Measurements from ENCODE around the gene RAD18.

RAD18 gene, protein sequence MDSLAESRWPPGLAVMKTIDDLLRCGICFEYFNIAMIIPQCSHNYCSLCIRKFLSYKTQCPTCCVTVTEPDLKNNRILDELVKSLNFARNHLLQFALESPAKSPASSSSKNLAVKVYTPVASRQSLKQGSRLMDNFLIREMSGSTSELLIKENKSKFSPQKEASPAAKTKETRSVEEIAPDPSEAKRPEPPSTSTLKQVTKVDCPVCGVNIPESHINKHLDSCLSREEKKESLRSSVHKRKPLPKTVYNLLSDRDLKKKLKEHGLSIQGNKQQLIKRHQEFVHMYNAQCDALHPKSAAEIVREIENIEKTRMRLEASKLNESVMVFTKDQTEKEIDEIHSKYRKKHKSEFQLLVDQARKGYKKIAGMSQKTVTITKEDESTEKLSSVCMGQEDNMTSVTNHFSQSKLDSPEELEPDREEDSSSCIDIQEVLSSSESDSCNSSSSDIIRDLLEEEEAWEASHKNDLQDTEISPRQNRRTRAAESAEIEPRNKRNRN

DNA sequence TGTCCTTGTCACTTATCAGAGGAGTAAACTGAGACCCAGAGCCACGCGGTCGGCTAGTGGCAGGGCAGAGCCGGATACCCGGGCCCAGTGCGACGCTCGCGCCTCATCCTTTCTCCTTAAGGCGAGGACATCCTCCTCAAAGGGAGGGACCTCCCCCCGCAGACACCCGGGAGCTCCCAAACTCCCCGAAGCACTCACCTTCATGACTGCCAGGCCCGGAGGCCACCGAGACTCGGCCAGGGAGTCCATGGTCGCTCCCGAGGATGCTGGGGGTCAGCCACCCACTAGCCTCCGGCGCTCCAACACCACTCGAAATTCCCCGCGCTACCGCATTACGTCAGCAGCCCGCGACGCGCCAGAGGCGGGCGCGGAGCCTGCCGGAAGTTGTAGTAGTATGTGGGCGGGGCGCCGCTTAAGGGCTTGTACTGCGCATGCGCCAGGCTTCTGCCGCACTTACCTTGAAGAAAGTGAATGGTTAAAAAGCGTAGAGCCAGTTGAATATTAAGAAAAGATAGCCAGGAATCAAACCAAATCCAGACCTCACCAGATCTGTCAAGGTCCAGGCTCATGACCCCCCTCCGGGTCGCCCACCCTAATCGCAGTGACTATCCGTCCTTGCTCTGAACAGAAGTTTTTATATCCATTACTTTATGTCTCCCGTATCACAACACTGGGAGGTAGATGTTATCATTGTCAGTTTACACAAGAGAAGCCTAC is at the start of gene RAD18:
TSS of gene RAD18 (minus strand) at position 336 of the 717 bp plus-strand sequence. CDS start at position 249, 87 bp downstream.
- Mint-ChIP-seq H3K4me1 (peaks cover 13% of the 10 kb centered on the region), H3K27ac (peak within 1 kb of the TSS; percentile 97), H3K27me3 (peaks cover 3% of the 10 kb centered on the region), H3K4me3 (peak within 1 kb of the TSS; percentile 90), H3K9me3 (no peaks in the 10 kb centered on the region), H3K36me3 (peaks cover 2% of the 10 kb centered on the region)
- DNase-seq (ENCODE audit: low spot score in 2 of 2) (peak; percentile 88 to 89), ATAC-seq (ENCODE audit: low read depth) (peak; percentile 98)

DNA sequence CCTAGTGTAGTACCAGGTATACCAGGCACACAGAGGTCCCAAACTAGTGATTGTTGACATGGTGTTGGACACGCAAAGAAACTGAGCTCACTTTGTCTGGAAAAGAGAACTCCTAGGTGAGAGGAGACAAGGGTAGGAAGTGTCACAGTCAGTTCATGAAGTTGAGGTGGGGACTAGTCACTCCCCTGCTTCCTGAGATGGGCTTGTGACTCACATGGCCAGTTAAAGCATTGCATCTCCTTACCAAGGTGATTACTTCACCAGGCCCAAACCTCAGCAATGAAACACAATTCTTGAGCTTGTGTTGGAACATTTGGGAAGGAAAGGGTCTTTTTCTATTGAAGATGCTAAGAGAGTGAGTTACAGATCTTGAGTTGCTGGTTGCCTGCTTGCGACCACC is 49.2 kb upstream of the RAD18 start:
- Mint-ChIP-seq H3K4me3 (no peak overlapping the region), H3K27me3 (peaks cover 11% of the 10 kb centered on the region), H3K27ac (no peak overlapping the region), H3K4me1 (no peaks in the 10 kb centered on the region), H3K9me3 (no peaks in the 10 kb centered on the region), H3K36me3 (peaks cover 7% of the 10 kb centered on the region)
- DNase-seq (ENCODE audit: low spot score in 2 of 2) (no peak), ATAC-seq (ENCODE audit: low read depth) (no peak)

DNA sequence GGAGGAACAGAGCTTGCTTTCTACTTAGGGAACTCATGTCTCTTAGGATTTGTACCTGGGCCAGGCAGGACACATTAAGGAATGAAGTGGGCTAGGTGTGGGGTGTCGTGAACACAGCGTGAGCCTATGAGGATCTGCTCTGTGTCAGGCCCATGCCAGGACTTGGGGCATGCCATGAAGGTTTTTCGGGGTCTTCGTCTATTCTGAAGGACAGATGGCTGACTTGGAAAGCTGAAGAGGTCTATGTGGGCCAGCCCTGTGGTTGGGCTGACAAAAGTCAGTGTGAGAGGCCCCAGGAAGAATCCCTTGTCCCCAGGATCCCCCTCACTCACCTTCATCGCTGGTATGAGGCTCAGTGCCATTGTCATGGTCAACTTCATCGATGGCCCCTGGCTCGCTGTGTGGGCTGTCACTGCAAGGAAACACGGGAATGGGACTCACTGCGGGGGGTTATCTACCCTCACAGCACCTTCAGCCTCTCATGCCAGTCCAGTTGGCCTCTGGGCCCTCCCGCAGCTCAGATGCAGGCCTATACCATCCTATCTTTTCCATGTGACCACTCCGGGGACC is 46.8 kb upstream of the RAD18 start:
- Mint-ChIP-seq H3K27ac (no peak overlapping the region), H3K36me3 (peaks cover 5% of the 10 kb centered on the region), H3K4me1 (no peaks in the 10 kb centered on the region), H3K9me3 (no peaks in the 10 kb centered on the region), H3K4me3 (no peak overlapping the region), H3K27me3 (peaks cover 7% of the 10 kb centered on the region)
- DNase-seq (ENCODE audit: low spot score in 2 of 2) (no peak), ATAC-seq (ENCODE audit: low read depth) (no peak)

DNA sequence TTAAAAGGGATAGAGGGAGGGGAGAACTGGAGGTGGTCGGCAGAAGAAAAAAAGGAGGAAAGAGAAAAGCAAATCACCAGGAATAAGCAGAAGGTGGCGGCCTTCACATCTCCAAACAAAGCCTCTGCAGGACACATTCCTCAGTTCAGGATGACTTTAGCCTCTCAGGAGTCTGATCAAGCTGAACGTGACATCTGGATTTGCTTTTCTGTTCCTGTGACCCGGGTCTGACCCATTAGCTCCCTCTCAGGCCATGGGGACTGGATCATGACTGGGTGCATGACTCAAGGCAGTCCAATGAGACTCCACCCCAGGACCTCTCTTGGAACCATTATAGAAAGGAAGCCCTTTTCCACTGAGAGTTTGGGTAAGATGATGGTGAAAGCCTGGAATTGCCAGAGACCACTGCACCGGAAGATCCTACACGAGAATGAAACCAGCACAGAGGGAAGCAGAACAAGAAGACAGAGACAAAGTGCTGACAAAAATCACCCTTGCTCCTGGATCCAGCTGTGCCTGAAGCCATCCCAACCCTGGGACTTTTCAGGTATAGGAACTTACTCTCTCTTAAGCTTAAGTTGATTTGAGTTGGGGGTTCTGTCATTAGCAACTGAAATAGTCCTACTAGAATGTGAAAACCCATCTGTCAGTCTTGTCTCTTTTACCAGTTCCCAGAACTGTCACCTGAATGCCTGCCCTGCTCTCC is 45.4 kb upstream of the RAD18 start:
- Mint-ChIP-seq H3K9me3 (no peaks in the 10 kb centered on the region), H3K27me3 (peaks cover 7% of the 10 kb centered on the region), H3K4me1 (no peaks in the 10 kb centered on the region), H3K27ac (no peak overlapping the region), H3K36me3 (peaks cover 5% of the 10 kb centered on the region), H3K4me3 (no peak overlapping the region)
- DNase-seq (ENCODE audit: low spot score in 2 of 2), result no peak
- no peak for ATAC-seq (ENCODE audit: low read depth)

DNA sequence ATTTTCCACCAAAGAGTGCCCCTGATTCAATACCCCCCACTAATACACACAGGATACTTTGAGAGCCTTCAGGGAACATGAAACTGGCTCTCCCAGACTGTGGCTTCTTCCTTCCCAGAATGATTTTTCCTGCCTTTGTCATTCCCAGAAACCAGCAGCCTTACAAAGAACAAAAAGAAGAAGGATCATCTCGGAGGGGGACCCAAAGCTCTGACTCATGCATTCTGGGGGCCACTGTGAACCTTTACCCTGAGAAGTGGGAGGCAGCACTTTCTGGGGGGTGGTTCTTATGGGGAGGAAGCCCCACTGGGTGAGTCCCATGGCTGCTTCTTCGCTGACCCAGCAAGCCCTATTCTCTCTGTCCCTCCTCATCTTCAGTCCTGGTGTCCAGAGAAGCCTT is 44.7 kb upstream of the RAD18 start:
- H3K4me3 Mint-ChIP-seq, result no peak overlapping the region
- H3K27ac Mint-ChIP-seq, result no peak overlapping the region
- ATAC-seq (ENCODE audit: low read depth), result no peak
- no peaks in the 10 kb centered on the region for H3K9me3 Mint-ChIP-seq
- H3K36me3 Mint-ChIP-seq, result peaks cover 3% of the 10 kb centered on the region
- H3K4me1 Mint-ChIP-seq, result no peaks in the 10 kb centered on the region
- no peak for DNase-seq (ENCODE audit: low spot score in 2 of 2)
- H3K27me3 Mint-ChIP-seq, result peaks cover 5% of the 10 kb centered on the region

DNA sequence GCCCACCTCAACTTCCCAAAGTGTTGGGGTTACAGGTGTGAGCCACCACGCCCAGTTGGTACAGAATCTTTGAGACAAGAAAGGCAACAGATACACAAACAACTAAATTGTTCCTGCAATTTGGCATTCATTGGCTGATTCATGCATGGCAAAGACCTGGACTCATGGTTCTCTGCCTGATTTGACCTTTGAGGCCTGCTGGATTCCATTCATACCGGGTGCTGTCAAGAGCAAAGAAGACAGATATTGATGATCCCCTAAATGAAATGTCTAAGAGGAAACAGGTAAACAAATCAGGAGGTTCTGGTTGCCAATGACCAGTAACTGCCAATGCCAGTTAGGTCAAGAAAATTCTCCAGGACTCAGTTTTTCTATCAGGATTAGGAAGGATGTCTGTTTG is 43.9 kb upstream of the RAD18 start:
- Mint-ChIP-seq H3K9me3 (no peaks in the 10 kb centered on the region), H3K27me3 (peaks cover 5% of the 10 kb centered on the region), H3K36me3 (peaks cover 3% of the 10 kb centered on the region), H3K27ac (no peak overlapping the region), H3K4me1 (no peaks in the 10 kb centered on the region), H3K4me3 (no peak overlapping the region)
- ATAC-seq (ENCODE audit: low read depth) (no peak), DNase-seq (ENCODE audit: low spot score in 2 of 2) (no peak)

DNA sequence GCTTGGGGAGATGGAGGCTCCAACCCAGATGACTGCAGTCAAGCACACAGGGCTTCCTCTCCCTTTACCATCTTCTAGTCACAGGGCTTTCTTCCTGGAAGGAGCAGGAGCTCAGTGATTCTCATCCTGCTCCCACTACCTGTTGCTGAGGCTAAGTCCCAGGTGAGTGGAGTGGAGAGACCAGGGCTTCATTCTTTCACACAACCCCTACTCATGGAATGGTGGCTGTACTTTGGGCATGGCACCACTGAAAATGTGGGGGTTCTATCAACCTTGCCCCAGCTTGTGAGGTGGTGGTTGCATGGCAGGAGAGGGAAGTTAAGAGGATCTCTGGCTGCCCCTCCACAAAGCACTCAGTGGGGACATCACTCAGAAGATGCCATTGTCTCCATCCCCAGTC is 36.8 kb upstream of the RAD18 start:
- Mint-ChIP-seq H3K4me1 (no peaks in the 10 kb centered on the region), H3K27me3 (peaks cover 10% of the 10 kb centered on the region), H3K36me3 (no peaks in the 10 kb centered on the region), H3K9me3 (peaks cover 2% of the 10 kb centered on the region), H3K27ac (no peak overlapping the region), H3K4me3 (no peak overlapping the region)
- DNase-seq (ENCODE audit: low spot score in 2 of 2), result no peak
- ATAC-seq (ENCODE audit: low read depth), result no peak

DNA sequence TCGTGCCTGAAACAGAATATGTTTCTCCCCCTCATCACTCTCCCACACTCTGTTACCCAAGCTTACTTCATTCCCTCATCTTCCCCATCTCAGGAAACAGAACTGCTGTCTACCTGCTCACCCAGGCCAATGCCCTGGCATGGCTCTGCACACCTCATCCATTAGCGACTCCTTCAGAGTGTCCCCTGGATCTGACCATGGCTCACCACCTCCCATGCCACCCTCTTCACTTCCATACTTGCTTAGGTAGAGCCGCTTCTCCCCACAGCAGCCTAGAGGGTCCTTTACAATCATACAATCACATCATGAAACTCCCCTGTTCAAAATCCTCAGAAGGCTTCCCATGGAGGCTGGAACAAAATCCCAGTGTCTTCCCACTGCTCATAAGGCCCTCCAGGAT is 33.9 kb upstream of the RAD18 start:
- Mint-ChIP-seq H3K27ac (no peak overlapping the region), H3K4me3 (no peak overlapping the region), H3K4me1 (no peaks in the 10 kb centered on the region), H3K9me3 (peaks cover 2% of the 10 kb centered on the region), H3K27me3 (peaks cover 10% of the 10 kb centered on the region), H3K36me3 (no peaks in the 10 kb centered on the region)
- DNase-seq (ENCODE audit: low spot score in 2 of 2) (no peak), ATAC-seq (ENCODE audit: low read depth) (no peak)

DNA sequence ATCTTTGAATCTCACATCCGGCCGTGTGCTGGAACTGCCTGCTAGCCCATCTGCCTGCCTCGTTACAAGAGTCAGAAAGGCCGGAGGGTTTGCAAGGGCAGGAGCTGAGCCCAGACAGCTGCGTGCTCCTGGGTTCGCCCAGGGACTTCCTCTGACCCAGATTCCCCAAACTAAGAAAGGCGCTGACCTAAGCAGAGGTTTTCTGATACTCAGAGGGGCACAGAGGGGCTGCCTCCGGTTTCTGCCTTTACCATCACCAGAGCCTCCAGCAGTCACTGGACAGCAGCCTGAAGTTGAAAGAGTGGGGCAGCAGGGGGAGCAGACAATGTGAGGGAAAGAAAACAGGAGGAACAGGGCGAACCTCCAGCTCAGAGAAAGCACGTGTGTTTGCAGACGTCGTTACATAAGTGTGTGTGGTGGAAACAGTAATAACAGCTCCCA is 33.4 kb upstream of the RAD18 start:
- Mint-ChIP-seq H3K36me3 (no peaks in the 10 kb centered on the region), H3K4me3 (no peak overlapping the region), H3K27ac (no peak overlapping the region), H3K4me1 (no peaks in the 10 kb centered on the region), H3K27me3 (peaks cover 10% of the 10 kb centered on the region), H3K9me3 (peaks cover 2% of the 10 kb centered on the region)
- ATAC-seq (ENCODE audit: low read depth) (no peak), DNase-seq (ENCODE audit: low spot score in 2 of 2) (no peak)

DNA sequence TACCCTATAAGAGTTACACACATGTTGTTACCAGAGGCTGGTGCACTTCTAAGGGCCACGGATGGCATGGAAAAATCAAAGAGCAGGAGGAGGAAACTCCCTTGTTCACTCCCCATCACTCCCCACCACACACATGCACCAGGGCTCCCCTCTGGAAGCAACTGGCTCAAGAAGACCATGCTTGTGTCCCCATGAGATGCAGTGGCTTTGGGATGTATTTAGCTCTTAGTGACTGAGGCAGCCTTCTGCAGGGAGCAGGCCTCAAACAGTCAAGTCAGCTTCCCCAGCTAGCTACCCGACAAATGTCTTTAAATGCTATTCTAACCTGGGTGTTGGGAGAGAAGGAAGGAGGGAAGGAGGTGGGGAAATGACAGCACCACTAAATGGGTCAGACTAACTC is 32.9 kb upstream of the RAD18 start:
- no peak overlapping the region for H3K4me3 Mint-ChIP-seq
- H3K36me3 Mint-ChIP-seq, result no peaks in the 10 kb centered on the region
- no peaks in the 10 kb centered on the region for H3K9me3 Mint-ChIP-seq
- H3K27ac Mint-ChIP-seq, result no peak overlapping the region
- no peak for ATAC-seq (ENCODE audit: low read depth)
- H3K4me1 Mint-ChIP-seq, result no peaks in the 10 kb centered on the region
- peaks cover 10% of the 10 kb centered on the region for H3K27me3 Mint-ChIP-seq
- DNase-seq (ENCODE audit: low spot score in 2 of 2), result no peak

DNA sequence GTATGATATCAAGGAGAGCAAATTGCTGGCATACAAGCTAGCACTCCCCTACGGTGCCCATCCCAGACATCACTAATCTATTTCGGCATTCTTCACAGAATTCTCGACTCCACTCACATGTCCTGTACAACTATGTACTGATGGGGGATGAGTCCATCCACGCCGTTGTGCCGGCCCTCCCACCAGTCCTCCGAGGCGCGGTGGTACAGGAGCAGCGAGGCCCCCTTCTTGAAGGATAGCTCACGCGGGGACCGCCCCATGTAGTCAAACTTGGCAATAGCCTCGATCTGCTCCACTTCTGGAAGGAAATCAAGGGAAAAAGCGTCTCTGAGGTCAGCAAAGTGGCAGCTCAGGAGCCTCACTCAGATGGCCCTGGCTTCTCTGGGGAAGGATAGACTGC is 31.0 kb upstream of the RAD18 start:
- Mint-ChIP-seq H3K4me3 (no peak overlapping the region), H3K27me3 (peaks cover 8% of the 10 kb centered on the region), H3K27ac (no peak overlapping the region), H3K9me3 (no peaks in the 10 kb centered on the region), H3K36me3 (no peaks in the 10 kb centered on the region), H3K4me1 (no peaks in the 10 kb centered on the region)
- no peak for DNase-seq (ENCODE audit: low spot score in 2 of 2)
- ATAC-seq (ENCODE audit: low read depth), result no peak

DNA sequence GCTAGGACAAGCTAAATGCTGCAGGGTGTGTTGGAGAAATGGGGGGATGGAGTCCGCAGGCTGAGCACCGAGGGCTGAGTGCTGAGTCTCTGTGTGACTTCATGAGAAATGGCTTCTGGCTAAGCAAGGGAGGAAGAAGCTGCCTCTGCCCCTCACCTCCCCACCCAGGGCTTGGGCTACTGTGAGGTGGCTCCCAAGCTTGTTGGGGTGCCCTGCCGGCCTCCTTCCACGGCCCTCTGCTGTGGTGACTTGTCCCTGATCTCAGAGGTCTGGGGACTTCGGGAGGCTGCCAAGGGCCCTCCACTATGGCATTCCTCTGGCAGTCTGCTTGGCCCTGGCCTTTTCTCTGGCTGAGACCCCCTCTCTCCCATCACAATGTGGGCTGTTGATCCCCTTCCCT is 30.1 kb upstream of the RAD18 start:
- Mint-ChIP-seq H3K36me3 (no peaks in the 10 kb centered on the region), H3K9me3 (no peaks in the 10 kb centered on the region), H3K4me3 (no peak overlapping the region), H3K27ac (no peak overlapping the region), H3K4me1 (no peaks in the 10 kb centered on the region), H3K27me3 (peaks cover 8% of the 10 kb centered on the region)
- DNase-seq (ENCODE audit: low spot score in 2 of 2), result no peak
- no peak for ATAC-seq (ENCODE audit: low read depth)

DNA sequence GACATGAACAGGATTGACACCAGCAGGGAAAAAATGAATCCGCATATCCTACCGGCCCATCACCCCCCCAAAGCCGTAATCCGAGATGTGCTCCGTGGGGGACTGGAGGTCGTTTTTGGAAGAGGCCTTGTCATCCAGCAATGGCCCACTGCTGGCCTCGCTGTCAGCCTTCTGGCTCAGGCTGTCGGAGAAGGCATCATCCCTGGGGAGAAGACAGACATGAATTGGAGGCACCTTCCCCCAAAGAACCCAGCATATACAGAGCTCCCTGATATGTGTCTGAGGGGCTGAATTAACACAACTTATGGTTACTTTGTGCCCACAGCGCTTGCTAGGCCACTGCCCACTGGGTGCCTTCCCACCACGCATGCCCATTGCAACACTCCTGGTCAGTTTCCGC is 29.6 kb upstream of the RAD18 start:
- Mint-ChIP-seq H3K27ac (no peak overlapping the region), H3K4me1 (peaks cover 1% of the 10 kb centered on the region), H3K4me3 (no peak overlapping the region), H3K27me3 (peaks cover 5% of the 10 kb centered on the region), H3K9me3 (no peaks in the 10 kb centered on the region), H3K36me3 (no peaks in the 10 kb centered on the region)
- ATAC-seq (ENCODE audit: low read depth) (no peak), DNase-seq (ENCODE audit: low spot score in 2 of 2) (no peak)

DNA sequence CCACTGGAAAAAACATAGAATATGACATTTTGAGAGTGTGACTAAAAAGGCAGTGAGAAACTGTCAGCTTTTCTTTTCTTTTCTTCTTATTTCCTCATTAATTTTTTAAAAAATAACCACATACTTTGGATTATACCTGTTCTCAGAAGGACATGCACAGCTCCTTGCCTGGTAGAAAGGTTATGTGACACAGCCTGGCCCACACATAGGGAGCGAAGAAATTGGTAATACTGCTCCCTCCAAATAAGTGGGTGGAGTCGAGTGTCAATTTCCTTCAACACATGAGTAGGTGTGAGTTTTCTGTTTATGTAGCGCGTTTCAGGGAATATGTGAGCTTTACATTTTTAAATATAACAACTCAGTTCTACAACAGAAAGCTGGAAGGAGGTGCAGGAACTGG is 28.9 kb upstream of the RAD18 start:
- no peak for ATAC-seq (ENCODE audit: low read depth)
- peaks cover 2% of the 10 kb centered on the region for H3K27me3 Mint-ChIP-seq
- H3K9me3 Mint-ChIP-seq, result no peaks in the 10 kb centered on the region
- peaks cover 3% of the 10 kb centered on the region for H3K4me1 Mint-ChIP-seq
- H3K4me3 Mint-ChIP-seq, result no peak overlapping the region
- no peak for DNase-seq (ENCODE audit: low spot score in 2 of 2)
- H3K27ac Mint-ChIP-seq, result no peak overlapping the region
- H3K36me3 Mint-ChIP-seq, result no peaks in the 10 kb centered on the region

All from memory B cell (primary cell).